ENCODE measurements around the gene FNDC4.

GRCh38 chr2:27507293-27507692, 12.3 kb upstream of the FNDC4 start:
- no peak for TF ChIP-seq EZH2 (IDR thresholded peaks at IDR 0.05; ENCODE audit: insufficient read depth, poor library complexity, severe bottlenecking)
- TF ChIP-seq EZH2phosphoT487 (IDR thresholded peaks at IDR 0.05; ENCODE audit: insufficient read depth, low read depth): no peak
